ENCODE measurements around the gene MMP14.

The MMP14 gene

GRCh38 chr14:22890416-22890815 lies 54.0 kb downstream of the MMP14 start:
- peaks cover 11% of the 10 kb centered on the region for H3K27me3 ChIP-seq (ENCODE audit: insufficient read depth, insufficient read length)
- no peaks in the 10 kb centered on the region for H3K36me3 ChIP-seq (ENCODE audit: insufficient read depth, insufficient read length, low read length)
- DNase-seq (ENCODE audit: low read depth, low spot score): no peak
- TF ChIP-seq ZNF274 (IDR thresholded peaks at IDR 0.05; ENCODE audit: low read depth, low read length): no peak
- TF ChIP-seq SUZ12 (IDR thresholded peaks at IDR 0.05; ENCODE audit: extremely low read depth, insufficient read depth, insufficient read length): no peak
- no peak for TF ChIP-seq YY1 (IDR thresholded peaks at IDR 0.05; ENCODE audit: insufficient read depth, insufficient read length)
- no peaks in the 10 kb centered on the region for H3K9me3 ChIP-seq (ENCODE audit: insufficient read depth, low read length)
- no peak overlapping the region for H3K4me3 ChIP-seq (ENCODE audit: insufficient read length, low read depth)
- H3K4me1 ChIP-seq (ENCODE audit: insufficient read depth, insufficient read length): peaks cover 17% of the 10 kb centered on the region
- no peak overlapping the region for H3K9ac ChIP-seq (ENCODE audit: insufficient read length, low read depth)

GRCh38 chr14:22892488-22892887 lies 56.1 kb downstream of the MMP14 start:
- Histone ChIP-seq H3K27me3 (ENCODE audit: insufficient read depth, insufficient read length) (peaks cover 23% of the 10 kb centered on the region), H3K9me3 (ENCODE audit: insufficient read depth, low read length) (no peaks in the 10 kb centered on the region), H3K4me3 (ENCODE audit: insufficient read length, low read depth) (no peak overlapping the region), H3K36me3 (ENCODE audit: insufficient read depth, insufficient read length, low read length) (no peaks in the 10 kb centered on the region), H3K9ac (ENCODE audit: insufficient read length, low read depth) (no peak overlapping the region), H3K4me1 (ENCODE audit: insufficient read depth, insufficient read length) (peaks cover 10% of the 10 kb centered on the region)
- no peak for DNase-seq (ENCODE audit: low read depth, low spot score)
- no peak for TF ChIP-seq ZNF274 (IDR thresholded peaks at IDR 0.05; ENCODE audit: low read depth, low read length)
- no peak for TF ChIP-seq YY1 (IDR thresholded peaks at IDR 0.05; ENCODE audit: insufficient read depth, insufficient read length)

GRCh38 chr14:22893706-22894105 lies 57.3 kb downstream of the MMP14 start:
- Histone ChIP-seq H3K4me3 (ENCODE audit: insufficient read length, low read depth) (no peak overlapping the region), H3K9me3 (ENCODE audit: insufficient read depth, low read length) (no peaks in the 10 kb centered on the region), H3K27me3 (ENCODE audit: insufficient read depth, insufficient read length) (peaks cover 34% of the 10 kb centered on the region), H3K9ac (ENCODE audit: insufficient read length, low read depth) (no peak overlapping the region), H3K36me3 (ENCODE audit: insufficient read depth, insufficient read length, low read length) (no peaks in the 10 kb centered on the region), H3K4me1 (ENCODE audit: insufficient read depth, insufficient read length) (peaks cover 5% of the 10 kb centered on the region)
- DNase-seq (ENCODE audit: low read depth, low spot score): no peak
- TF ChIP-seq YY1 (IDR thresholded peaks at IDR 0.05; ENCODE audit: insufficient read depth, insufficient read length): no peak
- no peak for TF ChIP-seq ZNF274 (IDR thresholded peaks at IDR 0.05; ENCODE audit: low read depth, low read length)
- TF ChIP-seq SUZ12 (IDR thresholded peaks at IDR 0.05; ENCODE audit: extremely low read depth, insufficient read depth, insufficient read length): no peak

- Histone ChIP-seq H3K9ac (ENCODE audit: insufficient read length, low read depth) (no peak overlapping the region), H3K4me1 (ENCODE audit: insufficient read depth, insufficient read length) (peaks cover 12% of the 10 kb centered on the region), H3K9me3 (ENCODE audit: insufficient read depth, low read length) (no peaks in the 10 kb centered on the region), H3K36me3 (ENCODE audit: insufficient read depth, insufficient read length, low read length) (peaks cover 4% of the 10 kb centered on the region), H3K4me3 (ENCODE audit: insufficient read length, low read depth) (no peak overlapping the region), H3K27me3 (ENCODE audit: insufficient read depth, insufficient read length) (peaks cover 36% of the 10 kb centered on the region)
- no peak for DNase-seq (ENCODE audit: low read depth, low spot score)
- TF ChIP-seq ZNF274 (IDR thresholded peaks at IDR 0.05; ENCODE audit: low read depth, low read length): no peak
- no peak for TF ChIP-seq YY1 (IDR thresholded peaks at IDR 0.05; ENCODE audit: insufficient read depth, insufficient read length)
- TF ChIP-seq SUZ12 (IDR thresholded peaks at IDR 0.05; ENCODE audit: extremely low read depth, insufficient read depth, insufficient read length): no peak
These were observed 59.0 kb downstream of the MMP14 start for GRCh38 chr14:22895402-22895801.

- no peak overlapping the region for H3K4me3 ChIP-seq (ENCODE audit: insufficient read length, low read depth)
- H3K4me1 ChIP-seq (ENCODE audit: insufficient read depth, insufficient read length): peaks cover 12% of the 10 kb centered on the region
- no peaks in the 10 kb centered on the region for H3K9me3 ChIP-seq (ENCODE audit: insufficient read depth, low read length)
- no peak overlapping the region for H3K9ac ChIP-seq (ENCODE audit: insufficient read length, low read depth)
- no peak for DNase-seq (ENCODE audit: low read depth, low spot score)
- peaks cover 13% of the 10 kb centered on the region for H3K36me3 ChIP-seq (ENCODE audit: insufficient read depth, insufficient read length, low read length)
- peaks cover 36% of the 10 kb centered on the region for H3K27me3 ChIP-seq (ENCODE audit: insufficient read depth, insufficient read length)
- TF ChIP-seq ZNF274 (IDR thresholded peaks at IDR 0.05; ENCODE audit: low read depth, low read length) (no peak), SUZ12 (IDR thresholded peaks at IDR 0.05; ENCODE audit: extremely low read depth, insufficient read depth, insufficient read length) (no peak), YY1 (IDR thresholded peaks at IDR 0.05; ENCODE audit: insufficient read depth, insufficient read length) (no peak)
These were observed 60.0 kb downstream of the MMP14 start for GRCh38 chr14:22896356-22896755.

- no peak for DNase-seq (ENCODE audit: low read depth, low spot score)
- H3K9ac ChIP-seq (ENCODE audit: insufficient read length, low read depth): no peak overlapping the region
- H3K4me1 ChIP-seq (ENCODE audit: insufficient read depth, insufficient read length): peaks cover 12% of the 10 kb centered on the region
- no peak overlapping the region for H3K4me3 ChIP-seq (ENCODE audit: insufficient read length, low read depth)
- H3K36me3 ChIP-seq (ENCODE audit: insufficient read depth, insufficient read length, low read length): peaks cover 17% of the 10 kb centered on the region
- peaks cover 36% of the 10 kb centered on the region for H3K27me3 ChIP-seq (ENCODE audit: insufficient read depth, insufficient read length)
- TF ChIP-seq ZNF274 (IDR thresholded peaks at IDR 0.05; ENCODE audit: low read depth, low read length): no peak
- no peak for TF ChIP-seq YY1 (IDR thresholded peaks at IDR 0.05; ENCODE audit: insufficient read depth, insufficient read length)
- no peak for TF ChIP-seq SUZ12 (IDR thresholded peaks at IDR 0.05; ENCODE audit: extremely low read depth, insufficient read depth, insufficient read length)
- no peaks in the 10 kb centered on the region for H3K9me3 ChIP-seq (ENCODE audit: insufficient read depth, low read length)
These were observed 60.4 kb downstream of the MMP14 start for GRCh38 chr14:22896760-22897159.

- no peak for TF ChIP-seq SUZ12 (IDR thresholded peaks at IDR 0.05; ENCODE audit: extremely low read depth, insufficient read depth, insufficient read length)
- no peak for TF ChIP-seq YY1 (IDR thresholded peaks at IDR 0.05; ENCODE audit: insufficient read depth, insufficient read length)
- TF ChIP-seq ZNF274 (IDR thresholded peaks at IDR 0.05; ENCODE audit: low read depth, low read length): no peak
- no peaks in the 10 kb centered on the region for H3K9me3 ChIP-seq (ENCODE audit: insufficient read depth, low read length)
- no peak overlapping the region for H3K9ac ChIP-seq (ENCODE audit: insufficient read length, low read depth)
- peaks cover 36% of the 10 kb centered on the region for H3K27me3 ChIP-seq (ENCODE audit: insufficient read depth, insufficient read length)
- peaks cover 23% of the 10 kb centered on the region for H3K36me3 ChIP-seq (ENCODE audit: insufficient read depth, insufficient read length, low read length)
- H3K4me1 ChIP-seq (ENCODE audit: insufficient read depth, insufficient read length): peaks cover 11% of the 10 kb centered on the region
- no peak overlapping the region for H3K4me3 ChIP-seq (ENCODE audit: insufficient read length, low read depth)
- no peak for DNase-seq (ENCODE audit: low read depth, low spot score)
These were observed 61.0 kb downstream of the MMP14 start for GRCh38 chr14:22897357-22897756.
